ENCODE data around the gene RBMS2.

The RBMS2 gene

DNA sequence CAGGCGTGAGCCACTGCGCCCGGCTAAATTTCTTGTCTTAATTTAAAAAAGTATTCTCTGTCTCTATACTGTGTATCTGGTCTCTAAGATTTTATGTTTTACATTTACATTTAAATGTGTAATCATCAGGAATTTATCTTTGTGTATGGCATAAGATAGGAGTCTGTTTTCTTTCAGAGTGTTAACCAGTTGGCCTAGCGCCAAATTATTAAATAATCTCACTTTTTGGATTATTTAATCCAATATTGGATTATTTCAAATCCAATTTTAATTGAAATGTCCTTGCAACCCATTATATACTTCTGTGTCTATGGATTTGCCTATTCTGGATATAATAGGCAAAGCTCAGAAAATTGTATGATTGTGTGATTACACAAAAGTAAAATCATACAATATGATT, 63.5 kb downstream of the RBMS2 start:
- no peak for DNase-seq

GRCh38 chr12:56589783-56590182, 68.2 kb downstream of the RBMS2 start:
- DNase-seq = no peak

DNA sequence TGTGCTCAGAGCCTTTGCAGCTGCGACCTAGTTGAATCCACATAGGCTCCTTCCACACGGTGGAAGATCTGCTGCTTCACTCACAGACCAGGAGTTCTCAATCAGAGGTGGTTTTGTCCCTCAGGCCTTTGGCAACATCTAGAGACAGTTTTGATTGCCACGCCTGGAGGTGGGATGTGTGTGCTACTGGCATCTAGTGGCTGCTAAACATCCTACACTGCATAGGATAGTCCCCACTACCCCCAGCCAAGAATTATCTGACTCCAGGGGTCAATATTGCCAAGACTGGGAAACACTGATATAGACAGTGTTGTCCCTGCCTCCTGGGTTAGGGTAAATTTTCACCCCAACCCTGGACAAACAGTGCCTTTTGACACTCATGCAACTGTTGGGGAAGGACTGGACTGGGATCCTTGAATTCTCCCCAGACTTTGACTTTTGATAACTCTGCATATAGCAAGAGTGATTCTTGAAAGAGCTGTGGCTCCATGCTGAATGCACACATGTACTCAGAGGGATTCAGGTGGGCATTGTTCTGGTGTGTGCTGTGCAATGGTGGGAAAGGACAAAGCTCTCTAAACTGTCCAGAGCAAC, 68.7 kb downstream of the RBMS2 start:
- peak; percentile 22 for DNase-seq

DNA sequence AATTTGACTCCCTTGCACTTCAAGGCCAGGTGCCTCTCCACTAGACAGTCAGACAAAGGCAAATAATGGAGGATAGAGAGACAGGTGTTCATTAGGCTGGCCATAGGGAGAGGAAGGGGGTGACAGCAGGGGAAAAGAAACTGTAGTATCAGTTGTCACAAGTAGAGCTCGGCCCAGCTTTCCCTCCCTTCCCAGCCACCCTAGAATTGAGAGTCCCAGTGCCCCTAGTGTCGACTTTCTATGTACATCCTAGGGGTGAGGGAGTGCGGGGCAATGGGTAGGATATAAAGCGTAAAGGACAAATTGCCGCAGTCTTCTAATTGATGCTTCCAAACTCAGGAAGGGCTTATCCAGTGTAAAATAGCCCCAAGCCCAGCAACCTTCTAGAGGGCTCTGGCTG, 69.5 kb downstream of the RBMS2 start:
- DNase-seq = no peak

- no peak for DNase-seq
Measured at GRCh38 chr12:56591961-56592360, 70.3 kb downstream of the RBMS2 start.

DNA sequence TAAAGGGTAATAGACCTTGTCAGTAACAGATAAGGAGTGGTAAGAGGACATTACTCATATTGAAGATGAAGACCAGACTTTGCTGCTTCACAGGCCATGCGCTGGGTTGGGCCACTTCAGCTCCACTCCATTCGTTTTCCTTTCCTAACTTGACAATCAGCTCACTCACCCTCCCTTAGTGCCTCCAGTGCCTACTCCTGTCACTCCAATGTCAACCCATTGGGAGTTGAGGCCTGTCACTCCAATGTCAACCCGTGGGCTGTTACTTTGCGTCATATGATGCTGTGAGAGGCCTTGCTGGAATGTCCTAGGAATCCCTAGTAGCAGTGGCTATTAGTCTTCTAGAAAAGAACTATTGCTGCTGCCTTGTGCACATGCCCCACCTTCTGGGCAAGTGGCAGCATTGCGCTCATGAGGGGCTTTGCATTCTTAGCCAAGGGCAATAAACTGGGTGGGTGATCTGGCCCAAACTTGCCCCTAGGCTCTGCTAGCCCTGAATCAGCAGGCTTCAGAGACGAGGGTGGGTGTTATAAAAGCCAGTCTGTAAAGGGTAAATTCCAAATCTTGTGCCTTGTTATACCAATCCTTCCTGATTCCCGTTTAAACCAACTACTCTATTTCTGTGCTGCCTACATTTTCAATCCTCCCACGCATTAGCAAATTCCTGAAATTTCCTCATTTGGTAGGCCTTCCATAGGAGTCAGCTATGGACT, 72.4 kb downstream of the RBMS2 start:
- peak; percentile 63 for DNase-seq

GRCh38 chr12:56596815-56597214, 75.2 kb downstream of the RBMS2 start:
- DNase-seq = no peak

DNA sequence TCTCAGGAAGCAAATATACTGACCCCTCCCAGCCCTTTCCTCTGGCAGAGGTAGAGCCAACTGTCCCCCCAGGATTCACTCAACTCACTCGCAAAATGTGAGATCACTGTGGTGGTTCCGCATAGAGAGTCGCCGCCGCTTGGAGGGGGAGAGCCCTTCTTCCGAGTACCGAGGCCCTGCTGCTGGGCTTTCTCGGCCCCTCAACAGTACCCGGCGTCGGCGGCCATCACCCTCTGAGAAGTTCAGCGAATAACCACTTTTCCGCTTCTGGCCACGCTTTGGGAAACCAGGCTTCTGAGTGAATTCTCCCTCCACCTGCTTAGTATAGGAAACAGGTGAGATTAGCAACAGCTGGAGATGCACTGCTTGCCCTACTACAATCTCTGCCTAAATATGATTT, 77.4 kb downstream of the RBMS2 start:
- DNase-seq = no peak

DNA sequence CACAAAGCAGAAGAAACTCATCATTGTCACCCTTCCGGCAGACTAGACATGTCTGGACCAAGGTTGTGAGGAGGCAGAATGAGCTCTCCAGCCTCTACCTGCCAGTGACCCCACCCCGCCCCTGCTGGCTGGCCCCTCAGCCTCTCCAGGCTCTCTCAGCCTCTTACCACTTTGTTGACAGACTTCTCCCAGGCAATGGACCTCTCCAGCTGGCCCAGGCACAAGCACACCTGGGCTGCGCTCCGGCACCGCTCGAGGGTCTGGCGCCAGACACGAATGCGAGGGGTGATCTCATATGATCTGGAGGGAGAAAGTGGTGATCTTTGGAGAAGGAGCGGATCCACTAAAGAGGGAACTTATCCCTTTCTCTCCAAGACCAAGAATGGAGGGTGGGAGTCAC, 78.2 kb downstream of the RBMS2 start:
- no peak for DNase-seq

DNA sequence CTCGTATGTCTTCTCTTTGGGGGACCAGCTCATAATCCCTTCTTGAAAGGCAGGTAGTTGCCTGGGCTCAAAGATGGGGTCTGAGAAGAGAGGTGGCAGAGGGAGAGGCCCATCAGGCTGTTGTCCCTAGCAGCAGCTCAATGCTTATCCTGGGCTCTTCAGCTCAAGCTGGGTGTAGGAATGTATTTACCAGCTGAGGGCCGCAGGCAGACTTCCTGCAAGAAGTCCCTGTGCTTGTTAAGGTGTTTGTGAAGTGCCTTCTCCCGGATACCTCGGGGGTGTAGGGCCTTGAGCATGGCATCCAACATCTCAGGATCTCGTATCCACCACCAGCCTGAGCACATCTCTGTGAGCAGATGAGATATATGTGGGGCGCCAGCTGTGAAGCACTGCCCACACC, 79.1 kb downstream of the RBMS2 start:
- DNase-seq = no peak

DNA sequence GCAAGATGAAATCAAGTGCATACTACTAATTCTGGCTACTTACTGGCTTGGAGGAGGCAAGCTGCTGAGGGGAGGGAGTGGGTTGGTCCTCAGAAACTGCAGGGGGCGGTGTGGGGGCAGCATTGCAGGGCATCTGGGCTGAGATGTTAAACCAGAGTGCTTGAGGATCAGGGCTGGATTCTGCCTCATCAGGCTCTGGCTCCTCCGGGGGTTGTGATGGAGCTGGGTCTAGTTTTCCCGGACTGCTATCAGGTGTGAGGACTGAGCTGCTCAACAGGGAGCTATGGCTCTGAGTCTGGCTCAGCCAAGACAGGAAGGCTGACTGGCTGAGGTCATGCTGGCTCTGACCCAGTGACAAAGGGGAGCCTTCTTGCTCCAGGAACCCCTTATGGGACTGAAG, 79.9 kb downstream of the RBMS2 start:
- no peak for DNase-seq

DNA sequence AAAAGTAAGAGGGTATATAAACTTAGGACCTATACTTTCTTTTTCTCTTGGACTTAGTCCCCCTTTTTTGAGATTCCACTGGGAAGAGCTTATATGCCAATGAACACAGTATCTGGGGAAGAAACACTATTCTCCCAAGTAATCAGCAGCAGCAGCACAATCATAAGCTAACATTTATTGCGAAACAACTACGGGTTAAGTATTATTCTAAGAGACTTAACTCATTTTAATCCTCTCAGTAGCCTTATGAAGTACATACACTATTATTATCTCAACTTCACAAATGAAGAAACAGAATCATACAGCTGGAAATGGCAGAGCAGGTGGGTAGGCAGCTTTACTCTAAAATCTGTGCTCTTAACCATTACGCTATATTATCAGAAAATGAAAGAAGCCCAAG, 80.6 kb downstream of the RBMS2 start:
- no peak for DNase-seq

DNA sequence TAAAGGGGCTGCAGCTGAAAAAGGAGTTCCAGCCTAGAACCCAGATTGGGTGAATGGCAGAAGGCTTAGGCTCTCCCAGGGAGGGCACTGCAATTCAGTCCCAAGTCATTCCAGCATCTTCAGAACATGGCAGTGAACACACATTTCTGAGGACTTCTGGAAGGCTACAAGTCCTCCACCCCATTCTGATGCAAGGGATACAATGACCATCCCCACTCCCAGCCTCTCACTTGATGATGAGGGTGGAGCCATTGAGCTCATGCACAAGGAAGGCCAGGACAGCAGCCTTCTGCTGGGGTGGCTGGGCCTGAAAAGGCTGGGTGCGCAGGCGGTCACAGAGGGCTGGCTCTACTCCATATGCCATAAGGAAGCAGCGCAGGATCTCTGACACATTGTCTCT, 82.7 kb downstream of the RBMS2 start:
- no peak for DNase-seq

- no peak for DNase-seq
Measured at GRCh38 chr12:56614627-56615026, 93.0 kb downstream of the RBMS2 start.

DNA sequence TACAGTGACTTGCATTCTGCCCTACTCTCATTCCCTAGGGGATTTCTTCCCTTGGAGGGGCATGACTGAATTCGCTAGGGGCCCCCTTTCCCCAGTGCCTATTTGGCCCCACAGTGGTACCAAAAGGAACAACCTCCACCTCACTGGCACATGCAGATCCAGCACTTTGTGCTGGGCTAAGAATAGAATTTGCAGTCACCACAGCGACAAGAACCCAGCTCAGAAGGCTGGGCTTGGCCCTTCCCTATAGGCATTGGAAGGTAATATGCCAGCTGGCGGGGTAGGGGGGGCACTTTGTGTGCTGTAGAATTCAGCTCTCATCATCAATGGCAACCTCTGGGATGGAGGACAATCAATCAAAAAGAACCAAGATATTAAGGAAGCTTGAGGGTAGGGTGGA, 94.6 kb downstream of the RBMS2 start:
- no peak for DNase-seq

GRCh38 chr12:56616925-56617324, 95.3 kb downstream of the RBMS2 start:
- DNase-seq = no peak

- DNase-seq = no peak
Measured at GRCh38 chr12:56622535-56622934, 100.9 kb downstream of the RBMS2 start.

DNA sequence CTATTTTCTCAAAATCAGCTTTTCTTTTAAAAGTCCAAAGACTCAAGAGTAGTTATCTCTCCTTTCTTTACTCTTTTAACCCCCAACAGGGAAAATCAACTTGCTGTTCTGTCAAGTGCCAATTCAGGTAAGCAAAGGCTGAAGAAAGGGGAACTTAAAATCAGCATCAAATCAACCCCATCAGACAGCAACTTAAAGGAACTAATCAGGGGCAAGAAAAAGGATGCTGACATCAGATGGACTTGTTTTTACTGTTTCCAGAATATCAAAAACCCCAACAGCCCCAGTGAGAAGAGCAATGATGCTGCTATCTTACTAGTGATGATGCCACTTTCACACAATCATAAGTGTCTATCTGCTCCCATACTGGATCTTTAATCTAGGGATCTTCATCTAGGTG, 105.1 kb downstream of the RBMS2 start:
- DNase-seq = no peak

DNA sequence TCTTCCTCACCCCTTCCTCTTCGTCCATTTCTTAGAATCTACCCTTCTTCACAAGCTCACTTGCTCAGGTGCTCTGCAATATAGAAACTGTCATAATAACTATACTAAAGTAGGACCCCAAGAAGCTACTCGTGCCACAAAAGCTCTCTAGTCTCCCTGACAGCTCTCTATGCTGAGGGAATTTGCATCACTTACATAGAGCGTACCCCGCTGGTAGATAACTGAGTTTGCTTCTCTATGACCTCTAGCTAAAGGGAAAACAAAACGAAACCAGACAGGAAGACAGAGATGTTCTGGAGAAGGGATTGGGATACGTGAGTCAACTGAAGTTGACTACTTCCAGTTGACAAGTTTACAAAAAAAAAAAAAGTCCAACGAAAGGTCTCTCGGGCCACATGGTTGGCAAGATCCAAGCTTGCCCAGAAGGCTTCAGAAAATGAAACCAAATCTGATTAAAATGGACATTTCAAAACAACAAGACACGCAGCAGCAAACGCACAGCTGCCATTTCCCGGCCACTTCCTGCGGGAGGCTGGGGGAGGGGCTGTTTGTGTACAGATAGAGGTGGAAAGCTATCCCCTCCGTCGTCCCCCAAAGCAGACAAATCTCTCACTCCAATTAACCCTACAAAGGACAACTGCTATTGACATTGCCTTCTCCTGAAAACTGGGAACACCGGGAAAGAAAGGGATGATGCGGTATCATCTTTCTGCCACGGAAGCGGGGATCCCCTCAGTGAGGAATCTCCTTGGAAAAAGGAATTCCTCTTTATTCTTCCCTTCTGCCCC, 107.2 kb downstream of the RBMS2 start:
- peak; percentile 62 for DNase-seq

DNA sequence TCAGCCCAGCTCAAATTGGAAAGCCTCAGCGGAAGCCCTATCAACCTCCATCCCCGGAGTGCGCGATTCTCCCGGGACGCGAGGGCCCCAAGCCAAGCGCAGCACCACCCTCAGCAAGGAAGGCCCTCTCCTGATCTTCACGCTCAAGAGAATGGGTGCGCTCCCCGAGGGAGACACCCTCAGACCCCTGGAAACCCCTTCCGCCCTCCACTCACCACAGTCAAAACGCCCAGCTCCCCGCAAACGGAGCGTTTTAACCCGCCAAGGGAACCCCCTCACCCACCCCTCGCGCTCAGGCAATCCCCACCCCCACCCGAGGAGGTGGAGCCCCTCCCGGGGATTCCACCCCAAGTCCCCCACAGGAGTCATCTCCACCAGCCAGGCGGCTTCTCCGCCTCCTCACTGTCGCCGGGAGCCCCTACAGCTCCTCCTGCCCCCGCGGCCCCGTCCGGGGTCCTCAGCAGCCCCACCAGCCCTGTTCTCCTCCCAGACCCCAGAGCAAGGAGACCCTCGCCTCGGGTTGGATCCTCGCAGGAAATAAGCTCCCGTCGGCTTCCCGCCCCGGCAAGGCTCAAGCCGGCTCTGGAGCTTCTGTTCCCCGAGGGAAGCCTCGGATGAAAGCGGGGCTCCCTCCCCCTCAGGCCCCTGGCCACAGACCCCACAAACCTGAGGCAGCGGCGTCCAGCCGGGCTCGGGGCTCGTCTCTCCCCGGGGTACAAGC, 108.0 kb downstream of the RBMS2 start:
- no peak for DNase-seq

GRCh38 chr12:56630180-56630632, 108.6 kb downstream of the RBMS2 start, which contains the start of gene BAZ2A:
Gene BAZ2A, minus strand, starts transcription at chr12:56630326. Its CDS starts 12,796 bp downstream, at chr12:56617530.
- peak; percentile 91 for DNase-seq

DNA sequence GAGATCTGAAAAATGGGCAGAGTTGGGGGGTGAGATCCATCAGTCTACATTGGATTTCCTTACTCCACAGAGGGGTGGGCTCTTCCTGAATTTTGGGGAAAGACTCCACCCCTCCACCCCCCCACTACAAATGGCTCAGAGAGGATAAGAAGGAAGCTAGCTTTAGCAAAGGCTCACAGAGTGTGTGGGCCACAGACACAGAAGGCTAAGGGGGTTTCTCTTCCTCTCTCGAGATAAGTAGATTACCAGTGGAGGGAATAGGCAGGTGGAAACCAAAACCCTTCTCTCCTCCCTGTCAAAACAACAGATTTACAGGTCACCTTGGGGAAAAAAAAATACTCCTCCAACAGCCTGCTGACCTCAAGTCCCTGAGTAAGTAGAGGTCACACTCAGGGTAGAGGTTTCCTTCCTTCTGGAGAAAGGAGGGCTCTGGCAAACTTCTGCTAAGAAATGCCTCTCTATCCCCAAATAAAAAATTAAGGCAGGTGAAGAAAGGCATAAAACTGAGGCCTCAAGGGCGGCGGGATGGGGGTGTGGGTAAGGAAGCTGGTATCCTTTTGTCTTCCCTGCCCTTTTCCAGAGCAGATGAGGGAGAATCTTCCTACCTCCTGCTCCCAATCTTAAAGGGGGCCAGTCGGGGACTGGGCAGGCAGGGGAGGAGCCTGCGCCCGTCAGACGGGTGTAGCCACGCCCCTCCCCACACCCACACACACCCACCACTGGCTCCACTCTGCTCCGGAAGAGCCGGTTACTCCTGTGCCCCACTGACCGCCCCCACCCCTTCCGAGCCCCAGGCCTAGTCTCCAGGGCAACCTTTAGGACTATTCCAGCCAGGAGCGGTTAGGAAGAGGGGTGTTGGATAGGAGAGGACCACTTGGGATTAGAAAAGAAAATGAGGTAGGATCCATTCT, 110.4 kb downstream of the RBMS2 start:
- peak; percentile 64 for DNase-seq

Data from activated CD4-positive, alpha-beta T cell treated with anti-CD3 and anti-CD28 coated beads, Interleukin-2, amount 50 U/mL, for 16 hours (primary cell).